GM15510 (cell line): Measurements from ENCODE around the gene IFNA6.

Source experiments
- POLR2A ChIP-seq: IDR thresholded peaks from 3 replicates; pipeline ENCODE4 v1.6.1; 2011; ENCODE audit warnings: borderline replicate concordance; ENCODE audit not compliant: insufficient read length; ENCODE audit errors: extremely low read depth

IFNA6 gene

DNA sequence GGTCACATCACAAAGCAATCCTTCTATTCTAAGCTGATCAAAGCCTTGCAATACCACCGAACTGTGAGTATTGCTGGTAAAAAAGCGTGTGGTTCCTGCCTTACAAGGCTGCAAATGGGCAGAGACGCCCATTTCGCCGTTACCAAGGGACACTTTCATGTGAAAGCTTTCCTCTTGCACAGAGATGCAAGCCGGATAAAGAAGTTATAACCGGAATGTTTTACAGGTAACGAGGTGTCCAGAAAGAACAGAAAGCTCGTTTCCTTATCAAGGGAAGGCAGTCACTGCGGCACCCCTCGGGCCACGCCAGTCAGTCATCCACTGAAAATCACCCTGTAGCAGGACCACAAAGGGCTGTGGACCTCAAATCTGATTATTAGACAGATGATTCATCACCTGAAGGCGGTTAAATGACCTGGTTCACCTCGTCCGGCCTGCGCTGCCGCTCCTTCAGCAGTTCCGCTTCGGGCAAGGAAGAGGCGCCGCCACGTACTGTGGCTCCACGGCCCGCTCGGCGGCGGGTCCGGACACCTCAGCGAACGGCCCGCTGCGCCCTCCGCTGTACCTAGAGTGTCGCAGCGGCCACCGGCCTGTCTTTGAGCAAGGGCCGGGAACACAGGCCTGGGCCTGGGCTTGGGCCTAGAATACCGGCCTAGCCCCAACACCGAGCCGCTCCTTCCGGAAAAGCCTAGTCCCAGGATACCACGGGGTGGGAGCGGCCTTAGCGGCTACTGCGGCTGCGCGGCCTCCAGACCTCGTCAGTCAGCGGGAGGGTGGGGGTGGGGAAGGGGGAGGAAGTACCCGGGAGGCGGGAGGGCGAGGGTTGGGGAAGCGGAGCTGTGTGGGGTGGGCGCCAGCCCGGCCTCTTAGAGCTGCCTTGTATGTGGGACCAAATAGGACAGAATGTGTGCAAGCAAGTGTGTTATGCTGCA is 15.7 kb downstream of the IFNA6 start, which contains the start of gene KLHL9:
KLHL9 (minus strand) TSS at position 704 of the 932 bp plus-strand sequence; CDS start at position 159, 545 bp downstream.
- TF ChIP-seq POLR2A: peak; percentile 79

DNA sequence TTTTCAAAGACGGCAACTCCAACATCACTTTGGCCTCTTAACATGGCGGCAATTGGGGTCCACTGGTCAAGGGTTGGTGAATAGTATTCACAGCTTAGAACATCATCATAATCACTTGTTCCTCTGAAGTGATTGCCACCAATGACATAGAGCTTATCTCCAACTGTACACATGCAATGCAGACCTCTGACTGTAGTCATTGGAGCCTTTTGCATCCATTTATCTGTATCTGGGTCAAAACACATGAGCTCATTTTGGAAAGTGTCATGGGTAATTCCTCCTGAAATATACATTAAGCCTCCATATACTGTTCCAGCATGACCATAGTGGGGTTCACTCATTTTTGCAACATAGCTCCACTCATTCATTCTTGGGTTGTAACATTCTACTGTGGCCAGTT is 17.5 kb downstream of the IFNA6 start:
- TF ChIP-seq POLR2A: no peak

DNA sequence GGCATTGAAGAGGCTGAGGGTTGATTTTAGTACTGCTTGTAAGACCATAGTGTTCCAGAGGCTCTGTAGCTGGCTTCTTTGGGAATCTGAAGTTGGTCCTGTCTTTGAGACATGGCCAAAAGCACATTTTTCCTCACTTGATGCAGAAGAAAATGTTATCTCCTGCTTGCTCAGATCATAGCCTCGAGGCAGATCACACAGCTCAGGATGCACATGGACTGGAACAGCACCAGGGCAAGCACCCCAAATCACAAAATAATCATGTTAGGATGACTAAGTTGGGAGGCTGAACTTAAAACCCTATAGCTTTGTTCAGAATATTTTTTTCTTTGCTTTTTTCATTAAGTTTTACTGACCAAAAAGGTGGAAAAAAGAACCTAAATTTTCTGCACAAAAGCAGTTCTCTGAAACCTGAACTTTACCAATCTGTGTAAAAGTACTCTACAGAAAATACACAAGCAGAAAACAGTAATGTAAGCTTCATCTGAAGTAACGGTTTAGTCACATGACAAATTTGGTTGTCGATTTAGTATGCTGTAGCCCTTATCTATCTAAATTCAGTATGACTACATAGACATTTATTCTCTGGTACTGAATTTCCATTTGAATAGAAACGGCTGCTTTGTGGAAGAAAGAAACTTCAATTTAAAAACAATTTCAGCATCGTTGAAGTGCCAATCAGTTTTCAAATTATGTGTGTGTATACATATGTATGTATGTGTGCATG is 18.8 kb downstream of the IFNA6 start:
- TF ChIP-seq POLR2A: no peak

DNA sequence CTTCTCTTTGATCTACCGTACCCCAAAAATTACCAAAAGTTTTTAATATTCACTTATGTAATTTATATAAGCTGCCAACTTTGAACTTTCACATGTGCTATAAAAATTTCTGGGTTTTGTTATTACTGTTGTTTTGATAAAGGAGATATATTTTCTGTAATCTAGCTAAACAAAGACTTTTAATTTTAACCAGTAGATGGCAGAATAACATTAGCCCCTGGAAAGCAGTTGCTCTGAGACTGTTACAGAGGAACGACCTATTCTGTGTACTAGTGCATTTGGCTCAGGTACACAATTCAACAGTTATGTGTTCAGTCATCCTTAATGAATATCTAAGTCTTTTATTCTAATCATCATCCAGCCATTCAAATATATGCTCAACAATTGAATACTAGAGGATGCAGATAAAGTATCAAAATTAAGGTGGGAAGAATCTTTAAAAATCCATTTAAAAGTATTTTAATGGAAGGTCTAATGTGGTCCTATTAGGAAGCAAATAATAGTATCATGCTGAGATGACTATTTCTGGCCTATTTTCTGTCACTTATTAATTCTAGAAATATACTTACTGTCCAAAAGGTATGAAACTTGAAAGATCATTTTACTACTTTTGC is 24.1 kb downstream of the IFNA6 start:
- no peak for TF ChIP-seq POLR2A

DNA sequence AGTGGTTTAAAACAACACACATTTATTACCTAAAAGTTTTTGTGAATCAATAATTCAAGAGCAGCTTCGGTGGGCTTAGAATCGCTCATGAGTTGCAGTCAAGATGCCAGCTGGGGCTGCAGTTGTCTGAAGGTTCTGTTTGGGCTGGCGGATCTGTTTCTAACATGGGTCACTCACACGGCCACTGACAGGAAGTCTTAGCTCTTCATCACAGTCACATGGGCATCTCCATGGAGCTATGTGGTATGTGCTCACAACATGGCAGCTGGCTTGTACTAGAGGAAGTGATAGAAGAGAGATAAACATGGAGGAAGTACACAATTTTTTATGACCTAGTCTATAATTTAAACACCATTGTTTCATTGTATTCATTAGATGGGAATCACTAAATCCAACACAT is 26.6 kb downstream of the IFNA6 start:
- no peak for TF ChIP-seq POLR2A

DNA sequence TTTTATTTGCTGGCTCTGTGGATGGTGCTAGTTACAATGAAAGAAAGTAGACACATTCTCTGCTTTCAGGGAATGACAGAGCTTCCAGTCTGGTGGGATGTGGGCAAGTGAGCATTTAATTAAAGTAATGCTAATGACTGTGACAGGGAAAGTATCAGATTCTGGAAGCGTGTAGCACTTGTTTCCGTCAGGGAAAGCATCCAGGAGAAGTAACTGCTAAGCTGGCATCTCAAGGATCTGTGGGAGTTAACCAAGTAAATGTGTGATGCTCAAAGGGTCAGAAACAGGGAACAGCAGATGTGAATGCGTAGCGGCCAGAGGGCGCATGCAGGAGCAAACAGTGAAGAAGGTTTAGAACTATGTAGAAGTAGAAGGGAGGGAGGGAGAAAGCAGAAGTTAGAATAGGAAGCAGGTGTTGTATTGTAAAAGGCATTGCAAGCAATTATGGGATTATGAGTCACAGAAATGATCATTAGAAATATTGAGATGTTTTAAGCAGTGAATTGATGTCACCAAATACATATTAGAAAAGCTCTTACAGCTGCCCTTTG is 27.7 kb downstream of the IFNA6 start:
- TF ChIP-seq POLR2A: no peak

DNA sequence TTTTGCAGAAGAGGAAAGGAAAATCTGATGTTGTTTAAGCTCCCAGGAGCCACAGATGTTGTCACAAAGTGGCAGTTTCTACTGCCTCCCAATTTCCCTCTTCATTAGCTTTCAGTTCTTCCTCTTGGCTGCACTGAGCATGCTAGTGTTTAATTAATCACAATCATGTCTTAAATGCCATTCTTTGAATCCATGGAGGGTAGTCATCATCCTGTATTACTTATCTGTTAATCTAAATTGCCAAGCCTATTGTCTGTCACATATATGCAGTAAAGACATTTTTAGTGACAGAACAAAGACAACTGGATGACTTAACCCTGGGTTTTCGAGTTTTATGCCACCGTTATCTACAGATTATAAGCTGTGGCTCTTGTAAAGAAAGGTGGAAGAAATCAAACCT is 30.2 kb downstream of the IFNA6 start:
- TF ChIP-seq POLR2A: no peak

DNA sequence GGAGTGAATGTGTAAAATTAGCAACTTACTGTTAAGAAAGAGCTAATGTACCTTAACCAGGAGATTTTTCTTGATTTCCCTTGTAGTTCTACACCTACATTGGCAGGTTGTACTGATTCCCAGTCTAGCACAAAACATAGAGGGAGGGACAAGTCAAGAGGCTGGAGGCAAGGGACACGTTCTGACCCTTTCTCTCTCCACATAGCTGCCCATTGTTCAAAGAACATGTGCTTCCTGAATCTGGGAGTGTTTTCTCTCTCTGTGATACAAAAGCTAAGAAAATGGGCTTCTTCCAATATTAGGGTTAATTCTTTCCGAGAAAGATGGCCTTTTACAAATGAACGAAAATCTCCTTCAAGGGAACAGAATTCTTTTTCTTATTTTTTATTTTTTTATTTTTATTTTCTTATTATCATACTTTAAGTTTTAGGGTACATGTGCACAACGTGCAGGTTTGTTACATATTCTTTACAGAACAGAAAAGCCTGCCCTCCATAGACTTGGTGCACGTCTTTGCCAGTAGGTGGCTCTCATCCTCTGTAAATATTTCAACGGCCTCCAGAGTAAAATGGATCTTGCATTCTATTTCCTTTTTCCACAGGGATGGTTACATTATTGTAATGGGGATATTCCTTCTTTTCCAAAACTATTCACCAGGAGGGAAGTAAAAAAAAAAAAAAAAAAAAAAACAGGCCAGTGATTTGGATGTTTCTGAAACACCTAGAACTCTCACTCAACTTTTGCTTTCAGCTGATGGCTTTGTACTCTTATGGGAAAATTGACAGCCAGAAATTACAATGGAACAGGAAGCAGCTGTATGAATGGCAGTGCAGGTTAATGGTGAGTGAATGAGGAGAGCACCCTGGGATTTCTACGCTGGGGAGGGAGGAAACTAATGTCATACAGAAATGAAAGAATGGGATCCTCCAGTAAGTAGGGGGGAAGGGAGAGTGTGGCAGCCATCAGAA is 32.4 kb downstream of the IFNA6 start:
- TF ChIP-seq POLR2A: no peak

DNA sequence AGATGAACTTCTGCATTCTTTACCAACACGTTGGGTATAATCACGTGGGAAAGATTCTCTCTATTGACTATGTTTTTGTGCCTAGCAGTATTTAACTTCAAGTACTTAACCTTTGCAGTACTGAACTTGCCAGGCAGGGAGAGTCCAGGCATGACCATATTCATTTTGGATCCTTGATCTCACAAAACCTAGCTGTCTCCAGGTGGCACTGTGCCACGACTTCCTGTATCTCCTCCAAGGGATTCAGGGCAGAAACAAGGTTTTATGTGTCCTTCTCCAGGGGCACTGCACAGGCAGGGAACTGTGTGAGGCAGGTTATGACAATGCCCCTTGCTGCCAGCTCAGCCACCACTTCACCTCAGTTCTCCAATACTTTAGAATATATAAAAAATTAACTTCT is 33.8 kb downstream of the IFNA6 start:
- TF ChIP-seq POLR2A: no peak

DNA sequence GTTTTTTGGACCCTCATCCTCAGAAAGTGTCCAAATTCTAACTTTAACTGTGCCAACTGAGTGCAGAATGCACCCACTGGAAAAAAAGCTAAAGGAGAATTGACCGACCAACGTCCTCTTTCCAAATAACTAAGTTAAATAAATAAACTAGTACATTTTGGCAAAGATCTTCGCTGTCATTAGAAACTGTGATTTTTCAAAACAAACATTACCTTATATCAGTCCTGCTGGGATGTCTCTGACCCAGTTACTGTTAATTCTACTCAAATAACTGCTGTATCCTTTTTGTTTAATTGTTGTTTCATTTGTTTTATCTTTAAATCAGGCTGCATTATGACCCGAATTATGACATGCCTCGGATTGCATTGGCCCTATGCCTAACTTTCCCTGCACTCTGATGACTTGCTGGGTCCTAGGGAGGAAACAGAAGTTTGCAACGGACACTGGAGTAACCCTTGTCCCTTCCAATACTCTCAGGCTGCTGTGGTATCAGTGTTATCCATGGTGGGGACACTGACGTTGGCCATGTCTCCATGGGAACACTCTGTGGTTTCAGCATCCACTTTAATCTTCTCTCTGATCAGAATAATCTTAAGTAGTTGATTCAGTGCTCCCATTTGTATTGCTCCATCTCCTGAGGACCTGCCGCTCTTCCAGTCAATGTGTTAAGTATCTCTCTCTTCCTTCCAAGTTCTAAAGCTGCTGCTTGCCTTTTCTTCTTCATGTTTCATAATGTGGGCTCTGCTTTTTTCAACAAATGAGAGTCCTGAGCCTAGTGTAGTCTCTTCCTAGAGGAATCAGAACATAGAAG is 34.5 kb downstream of the IFNA6 start:
- TF ChIP-seq POLR2A: no peak

DNA sequence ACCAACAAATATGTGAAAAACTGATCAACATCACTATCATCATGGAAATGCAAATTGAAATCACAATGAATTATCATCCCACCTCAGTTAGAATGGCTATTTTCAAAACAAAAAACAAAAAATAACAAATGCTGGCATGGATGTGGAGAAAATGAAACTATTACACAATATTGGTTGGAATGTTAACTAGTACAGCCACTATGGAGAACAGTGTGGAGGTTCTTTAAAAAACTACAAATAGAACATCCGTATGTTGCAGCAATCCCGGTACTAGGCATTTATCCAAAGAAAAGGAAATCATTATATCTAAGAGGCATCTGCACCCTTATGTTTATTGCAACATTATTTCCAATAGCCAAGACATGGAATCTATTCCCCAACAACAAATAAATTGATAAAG is 36.5 kb downstream of the IFNA6 start:
- no peak for TF ChIP-seq POLR2A

DNA sequence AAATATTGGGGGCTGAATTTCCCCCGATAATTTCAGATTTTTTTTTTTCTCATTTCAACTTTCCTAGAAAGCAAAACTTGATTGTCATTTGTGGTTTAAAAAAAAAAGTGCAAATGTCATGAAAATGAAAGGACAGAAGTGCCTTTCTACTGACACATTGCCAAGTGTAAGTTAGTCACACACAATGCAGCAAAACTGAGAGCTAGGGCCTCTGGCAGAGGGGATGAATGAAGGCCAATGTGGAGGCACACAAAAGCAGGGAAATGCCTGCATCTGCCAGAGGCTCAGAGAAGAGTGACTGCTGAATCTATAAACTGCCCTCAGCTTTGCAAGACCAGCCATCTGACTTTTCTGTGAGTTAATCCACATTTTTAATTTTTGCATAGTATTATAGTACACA is 38.8 kb downstream of the IFNA6 start:
- TF ChIP-seq POLR2A: no peak

DNA sequence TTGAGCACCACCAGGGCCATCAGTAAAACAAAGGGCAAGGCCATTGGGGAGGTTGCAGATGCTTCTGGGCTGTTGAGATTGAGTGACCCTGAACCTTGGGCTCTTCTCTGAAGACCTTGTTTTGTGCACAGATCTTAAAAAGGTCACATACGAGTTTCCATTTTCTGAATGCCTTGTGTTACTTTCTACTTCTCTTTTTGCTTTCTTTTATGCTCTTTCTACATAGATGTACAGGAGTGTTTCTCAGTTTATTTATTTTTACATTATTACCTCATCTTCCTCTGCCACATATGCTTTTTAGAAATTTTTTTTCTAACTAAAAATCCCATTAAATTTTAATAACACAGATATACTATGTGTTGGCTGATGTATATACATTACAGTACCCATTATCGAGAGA is 45.5 kb downstream of the IFNA6 start, which contains the start of gene IFNA5:
IFNA5 (minus strand) TSS at position 101 of the 400 bp plus-strand sequence; CDS start at position 44, 57 bp downstream.
- TF ChIP-seq POLR2A: no peak
